ENCODE results near the gene FLNC. TPM values are rescaled to one million over a fixed set of nuclear protein-coding genes. Genes with fewer than 3 reads are reported as not detected.
A peak's percentile ranks its signal among the peaks of the same experiment; 100 is the strongest.

The FLNC gene
- total RNA-seq, 1 donor from 2014 or later: 839 TPM

DNA sequence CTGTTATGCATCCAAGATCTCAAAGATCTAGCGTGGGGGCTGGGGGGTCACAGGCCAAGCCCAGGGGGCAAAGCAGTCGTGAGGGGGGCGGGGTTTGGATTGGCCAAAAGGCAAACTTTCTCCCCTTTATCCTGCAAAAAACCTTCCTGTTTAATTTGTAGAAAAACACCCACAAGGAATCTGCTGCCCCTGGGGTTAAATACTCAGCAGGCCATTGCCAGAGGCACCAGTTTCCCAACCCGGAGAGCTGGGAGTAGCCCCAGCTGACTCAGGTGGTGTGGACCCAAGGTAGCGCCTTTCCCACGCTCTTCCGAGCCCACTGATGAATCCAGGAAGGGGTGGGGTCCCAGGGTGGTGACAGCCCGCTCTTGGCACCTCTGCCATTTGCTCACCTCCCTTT, 58.9 kb downstream of the FLNC start:
- H3K27me3 ChIP-seq (ENCODE audit: low read depth): peaks cover 61% of the 10 kb centered on the region
- no peak overlapping the region for H3K27ac ChIP-seq (replicated peaks)
- H3K4me3 ChIP-seq: no peak overlapping the region
- H3K4me1 ChIP-seq: peaks cover 8% of the 10 kb centered on the region
- H3K36me3 ChIP-seq: no peaks in the 10 kb centered on the region
- intact Hi-C loops (cut with micrococcal nuclease): no loop called here
- no peaks in the 10 kb centered on the region for H3K9me3 ChIP-seq (replicated peaks)
- TF ChIP-seq, protein P1, sequence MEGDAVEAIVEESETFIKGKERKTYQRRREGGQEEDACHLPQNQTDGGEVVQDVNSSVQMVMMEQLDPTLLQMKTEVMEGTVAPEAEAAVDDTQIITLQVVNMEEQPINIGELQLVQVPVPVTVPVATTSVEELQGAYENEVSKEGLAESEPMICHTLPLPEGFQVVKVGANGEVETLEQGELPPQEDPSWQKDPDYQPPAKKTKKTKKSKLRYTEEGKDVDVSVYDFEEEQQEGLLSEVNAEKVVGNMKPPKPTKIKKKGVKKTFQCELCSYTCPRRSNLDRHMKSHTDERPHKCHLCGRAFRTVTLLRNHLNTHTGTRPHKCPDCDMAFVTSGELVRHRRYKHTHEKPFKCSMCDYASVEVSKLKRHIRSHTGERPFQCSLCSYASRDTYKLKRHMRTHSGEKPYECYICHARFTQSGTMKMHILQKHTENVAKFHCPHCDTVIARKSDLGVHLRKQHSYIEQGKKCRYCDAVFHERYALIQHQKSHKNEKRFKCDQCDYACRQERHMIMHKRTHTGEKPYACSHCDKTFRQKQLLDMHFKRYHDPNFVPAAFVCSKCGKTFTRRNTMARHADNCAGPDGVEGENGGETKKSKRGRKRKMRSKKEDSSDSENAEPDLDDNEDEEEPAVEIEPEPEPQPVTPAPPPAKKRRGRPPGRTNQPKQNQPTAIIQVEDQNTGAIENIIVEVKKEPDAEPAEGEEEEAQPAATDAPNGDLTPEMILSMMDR (IDR thresholded peaks at IDR 0.05; ENCODE audit: borderline replicate concordance): no peak
- DNase-seq: no peak

DNA sequence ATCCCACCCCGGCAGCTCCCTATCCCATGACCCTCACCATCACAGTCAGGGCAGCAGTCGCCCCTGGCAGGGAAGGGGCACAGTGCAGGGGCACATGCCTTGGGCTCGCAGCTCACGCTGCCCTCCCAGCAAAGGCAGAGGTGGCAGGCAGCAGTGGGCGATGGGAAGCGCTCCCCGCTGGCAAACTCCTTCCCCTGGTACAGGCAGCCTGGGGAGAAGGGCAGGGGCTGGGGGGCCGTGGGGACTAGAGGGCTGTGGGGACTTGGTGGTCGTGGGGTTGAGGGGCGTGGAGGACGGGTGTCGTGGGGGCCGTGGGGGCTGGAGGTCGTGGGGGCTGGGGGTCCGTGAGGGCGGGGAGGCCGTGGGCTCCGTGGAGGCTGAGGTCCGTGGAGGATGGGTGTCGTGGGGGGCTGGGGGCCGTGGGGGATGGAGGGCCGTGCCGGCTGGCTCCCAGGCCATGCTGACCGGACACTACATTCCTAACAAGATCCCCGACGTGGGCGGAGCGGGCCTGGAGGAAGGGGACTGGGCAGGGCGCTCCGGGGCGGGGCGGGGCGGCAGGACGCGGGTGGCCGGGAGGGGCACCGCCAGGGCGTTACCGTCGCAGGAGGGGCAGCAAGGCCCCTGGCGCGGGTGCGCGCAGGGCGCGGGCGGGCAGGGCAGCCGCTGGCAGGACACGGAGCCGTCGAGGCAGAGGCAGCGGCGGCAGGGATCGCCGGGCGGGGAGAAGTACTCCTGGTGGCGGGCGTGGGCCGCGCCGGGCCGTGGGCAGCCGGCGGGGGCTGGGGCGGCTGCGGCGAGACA, 60.3 kb downstream of the FLNC start:
- DNase-seq: no peak
- TF ChIP-seq, protein P1 (IDR thresholded peaks at IDR 0.05; ENCODE audit: borderline replicate concordance): no peak
- peak overlapping the region; percentile 54 for H3K4me3 ChIP-seq

DNA sequence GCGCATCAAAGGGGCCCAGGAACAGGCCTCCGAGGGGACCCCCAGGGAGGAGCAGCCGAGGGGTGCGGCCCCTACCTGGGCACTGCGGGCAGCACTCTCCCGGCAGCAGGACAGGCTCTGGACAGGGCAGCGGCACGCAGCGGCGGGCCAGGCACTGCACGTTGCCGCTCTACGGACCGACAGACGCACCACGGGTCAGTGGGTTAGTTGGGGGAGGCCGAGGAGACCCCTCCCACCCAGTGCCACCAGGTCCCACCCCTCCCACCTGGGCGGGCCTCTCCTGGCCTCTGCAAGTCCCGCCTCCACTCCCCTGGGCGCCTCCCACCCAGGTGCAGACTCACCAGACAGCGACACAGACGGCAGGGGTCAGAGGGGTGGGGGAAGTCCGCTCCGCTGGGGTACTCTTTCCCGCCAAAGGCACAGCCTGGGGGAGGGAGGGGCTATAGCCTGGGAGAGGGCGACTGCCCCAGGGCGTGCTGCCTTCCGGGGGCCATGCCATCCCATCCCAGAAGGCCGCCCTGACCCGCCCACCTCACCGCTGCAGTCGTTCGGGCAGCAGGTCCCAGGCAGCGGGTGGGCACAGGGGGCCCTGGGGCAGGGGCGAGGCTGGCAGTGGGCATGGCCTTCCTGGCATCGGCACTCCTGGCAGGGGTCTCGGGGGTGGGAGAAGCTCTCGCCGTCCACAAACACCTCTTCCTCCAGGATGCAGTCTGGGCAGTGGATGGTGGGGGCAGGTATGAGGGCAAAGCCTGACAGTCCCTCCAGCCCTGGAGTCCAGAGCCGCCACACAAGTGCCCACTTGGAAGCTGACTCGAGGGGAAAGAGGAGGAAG, 61.1 kb downstream of the FLNC start:
- H3K27ac ChIP-seq (replicated peaks): no peak overlapping the region
- H3K9me3 ChIP-seq (replicated peaks): no peaks in the 10 kb centered on the region
- intact Hi-C loops (cut with micrococcal nuclease): no loop called here
- DNase-seq: no peak
- H3K36me3 ChIP-seq: no peaks in the 10 kb centered on the region
- peaks cover 41% of the 10 kb centered on the region for H3K27me3 ChIP-seq (ENCODE audit: low read depth)
- peaks cover 8% of the 10 kb centered on the region for H3K4me1 ChIP-seq
- H3K4me3 ChIP-seq: peak overlapping the region; percentile 54
- TF ChIP-seq, protein P1 (IDR thresholded peaks at IDR 0.05; ENCODE audit: borderline replicate concordance): no peak

More for the DNA sequence above, 60.3 kb downstream of the FLNC start:
- H3K4me1 ChIP-seq: peaks cover 8% of the 10 kb centered on the region
- peaks cover 49% of the 10 kb centered on the region for H3K27me3 ChIP-seq (ENCODE audit: low read depth)
- H3K27ac ChIP-seq (replicated peaks): no peak overlapping the region
- intact Hi-C loops (cut with micrococcal nuclease): no loop called here
- H3K36me3 ChIP-seq: no peaks in the 10 kb centered on the region
- no peaks in the 10 kb centered on the region for H3K9me3 ChIP-seq (replicated peaks)

DNA sequence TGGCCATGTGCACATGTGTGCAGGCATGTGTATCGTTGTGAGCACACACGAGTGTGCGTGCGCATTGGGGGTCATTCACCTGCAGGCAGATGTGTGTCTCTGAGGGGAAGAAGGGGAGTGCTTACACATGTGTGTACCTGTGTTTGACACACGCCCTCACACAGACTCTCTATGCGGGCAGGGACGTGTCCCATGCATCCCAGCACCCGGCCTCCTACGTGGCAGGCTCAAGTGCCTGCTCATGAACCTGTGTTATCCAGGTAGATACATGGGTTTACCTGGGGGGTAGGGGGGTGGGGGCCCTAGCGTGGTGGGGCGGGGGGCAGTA, 61.7 kb downstream of the FLNC start:
- no peak for DNase-seq
- TF ChIP-seq, protein P1 (IDR thresholded peaks at IDR 0.05; ENCODE audit: borderline replicate concordance): no peak
- peaks cover 8% of the 10 kb centered on the region for H3K4me1 ChIP-seq
- H3K4me3 ChIP-seq: no peak overlapping the region
- no peaks in the 10 kb centered on the region for H3K36me3 ChIP-seq
- peaks cover 35% of the 10 kb centered on the region for H3K27me3 ChIP-seq (ENCODE audit: low read depth)
- H3K9me3 ChIP-seq (replicated peaks): no peaks in the 10 kb centered on the region
- intact Hi-C loops (cut with micrococcal nuclease): no loop called here
- H3K27ac ChIP-seq (replicated peaks): no peak overlapping the region

DNA sequence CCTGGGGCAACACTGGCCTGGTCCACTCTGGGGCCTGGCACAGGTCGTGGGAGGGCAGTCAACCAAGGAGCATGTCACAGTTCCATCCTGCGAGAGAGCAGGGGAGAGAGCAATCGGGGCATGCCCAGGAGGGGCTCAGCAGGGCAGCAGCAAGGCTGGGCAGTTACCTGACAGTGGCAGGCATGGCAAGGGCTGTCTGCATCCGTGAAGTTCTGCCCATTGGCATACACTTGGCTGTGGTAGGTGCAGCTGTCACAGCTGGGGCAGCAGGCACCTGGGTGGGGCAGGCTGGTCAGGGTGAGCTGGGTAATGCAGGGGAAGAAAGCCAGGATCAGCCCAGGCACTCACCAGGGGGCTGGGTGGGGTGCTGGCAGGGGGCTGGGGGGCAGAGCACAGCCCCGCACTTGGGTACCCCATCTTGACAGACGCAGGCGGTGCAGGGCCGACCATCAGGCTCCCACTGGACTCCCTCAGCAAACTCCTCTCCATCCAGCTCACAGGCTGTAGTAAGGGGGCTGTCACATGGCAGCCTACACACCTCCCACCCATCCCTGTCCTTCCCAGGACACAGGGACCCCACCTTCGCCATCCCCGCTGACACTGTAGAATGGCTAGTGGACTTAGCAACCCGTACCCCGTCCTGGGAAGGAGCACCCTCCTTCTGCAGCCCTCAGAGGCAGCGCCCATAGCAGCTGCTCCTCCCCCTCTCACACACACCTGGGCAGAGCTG, 62.5 kb downstream of the FLNC start:
- intact Hi-C loops (cut with micrococcal nuclease): no loop called here
- DNase-seq: peak; percentile 9
- H3K27me3 ChIP-seq (ENCODE audit: low read depth): peaks cover 35% of the 10 kb centered on the region
- H3K9me3 ChIP-seq (replicated peaks): no peaks in the 10 kb centered on the region
- H3K36me3 ChIP-seq: no peaks in the 10 kb centered on the region
- TF ChIP-seq, protein P1 (IDR thresholded peaks at IDR 0.05; ENCODE audit: borderline replicate concordance): no peak
- H3K4me1 ChIP-seq: peaks cover 8% of the 10 kb centered on the region
- H3K27ac ChIP-seq (replicated peaks): no peak overlapping the region
- H3K4me3 ChIP-seq: no peak overlapping the region
